ENCODE results near the gene LILRB1. TPM values are rescaled to one million over a fixed set of nuclear protein-coding genes. Genes with fewer than 3 reads are reported as not detected.

LILRB1 gene
- total and polyA plus RNA-seq, 2 of the 13 experiments (the other 11 are each of a cell fraction or from before 2014, with no cell fraction given): not detected

- intact Hi-C loops (cut with micrococcal nuclease; ENCODE audit: unreplicated experiment): no loop called here
- CTCF ChIA-PET (ENCODE audit: low intra/inter-chr PET ratio, low total read pairs): no interaction called here
- no TSS peak for BruUV-seq (replicated peaks)
- Histone ChIP-seq H2AFZ (ENCODE audit: low read length) (no peak overlapping the region), H3K27me3 (ENCODE audit: control insufficient read depth in 1 of 2, insufficient read depth in 2 of 2, low read length in 2 of 2) (peaks cover 0 to 1% of the 10 kb centered on the region in 2 experiments; a peak in 2 of 5 replicates), H3K4me1 (ENCODE audit: insufficient read depth, low read length) (no peaks in the 10 kb centered on the region), H3K9ac (ENCODE audit: insufficient read depth, low read depth, low read length) (no peak overlapping the region), H4K20me1 (ENCODE audit: insufficient read depth, low read length) (no peaks in the 10 kb centered on the region), H3K27ac (ENCODE audit: extremely low read length, insufficient read depth, low read length) (no peak overlapping the region), H3K79me2 (ENCODE audit: insufficient read depth, low read length) (no peaks in the 10 kb centered on the region), H3K4me3 (replicated peaks in 1 of 3; ENCODE audit: insufficient read depth in 1 of 3, low read depth in 2 of 3, low read length in 3 of 3) (no peak overlapping the region), H3K9me3 (ENCODE audit: low read length) (no peaks in the 10 kb centered on the region), H3K36me3 (replicated peaks in 1 of 2; ENCODE audit: control insufficient read depth in 1 of 2, insufficient read depth in 2 of 2, low read length in 2 of 2) (no peaks in the 10 kb centered on the region), H3K4me2 (ENCODE audit: low read depth, low read length) (no peak overlapping the region)
- ATAC-seq (no peak), DNase-seq (ENCODE audit: low spot score) (no peak), FAIRE-seq (no peak)
- 0% methylated on average over 4 of the region's 4 CpGs for WGBS (ENCODE audit: low lambda C conversion rate)
- no peak for TF ChIP-seq BRD4 (CRISPR knock-in tag; IDR thresholded peaks at IDR 0.05)
- no peak for TF ChIP-seq CAMTA2 (CRISPR knock-in tag; IDR thresholded peaks at IDR 0.05; ENCODE audit: borderline replicate concordance)
- POLR2A ChIA-PET: no interaction called here
- in situ Hi-C loops (cut with HindIII; ENCODE audit: extremely low pct_ligation_motif_present, low pct_unique_long_range_greater_than_20kb): no loop called here
These were observed 9.8 kb upstream of the LILRB1 start for GRCh38 chr19:54620464-54620863.

- H3K79me2 ChIP-seq (ENCODE audit: insufficient read depth, low read length): no peaks in the 10 kb centered on the region
- no peak overlapping the region for H3K4me3 ChIP-seq (replicated peaks in 1 of 3; ENCODE audit: insufficient read depth in 1 of 3, low read depth in 2 of 3, low read length in 3 of 3)
- no peak for FAIRE-seq
- H3K9me3 ChIP-seq (ENCODE audit: low read length): no peaks in the 10 kb centered on the region
- DNase-seq (ENCODE audit: low spot score): no peak
- POLR2A ChIA-PET: no interaction called here
- H3K27me3 ChIP-seq (ENCODE audit: control insufficient read depth in 1 of 2, insufficient read depth in 2 of 2, low read length in 2 of 2): peaks cover 3 to 4% of the 10 kb centered on the region in 2 experiments; a peak in 2 of 5 replicates
- no peaks in the 10 kb centered on the region for H3K4me1 ChIP-seq (ENCODE audit: insufficient read depth, low read length)
- CTCF ChIA-PET (ENCODE audit: low intra/inter-chr PET ratio, low total read pairs): no interaction called here
- H4K20me1 ChIP-seq (ENCODE audit: insufficient read depth, low read length): no peaks in the 10 kb centered on the region
- in situ Hi-C loops (cut with HindIII; ENCODE audit: extremely low pct_ligation_motif_present, low pct_unique_long_range_greater_than_20kb): no loop called here
- BruUV-seq (replicated peaks): no TSS peak
- ATAC-seq: no peak
- no peak overlapping the region for H3K4me2 ChIP-seq (ENCODE audit: low read depth, low read length)
- H3K36me3 ChIP-seq (replicated peaks in 1 of 2; ENCODE audit: control insufficient read depth in 1 of 2, insufficient read depth in 2 of 2, low read length in 2 of 2): no peaks in the 10 kb centered on the region
- 0% methylated on average over 4 of the region's 4 CpGs for WGBS (ENCODE audit: low lambda C conversion rate)
- no peak overlapping the region for H2AFZ ChIP-seq (ENCODE audit: low read length)
- no peak overlapping the region for H3K9ac ChIP-seq (ENCODE audit: insufficient read depth, low read depth, low read length)
- intact Hi-C loops (cut with micrococcal nuclease; ENCODE audit: unreplicated experiment): no loop called here
- H3K27ac ChIP-seq (ENCODE audit: extremely low read length, insufficient read depth, low read length): no peak overlapping the region
- TF ChIP-seq TGIF2 (CRISPR knock-in tag; IDR thresholded peaks at IDR 0.05) (no peak), ZNF280D (CRISPR knock-in tag; IDR thresholded peaks at IDR 0.05) (no peak), ZSCAN30 (CRISPR knock-in tag; IDR thresholded peaks at IDR 0.05) (no peak), ZNF317 (CRISPR knock-in tag; IDR thresholded peaks at IDR 0.05) (no peak), POLR2AphosphoS5 (IDR thresholded peaks at IDR 0.05; ENCODE audit: low read depth, low read length) (no peak), ZBTB4 (CRISPR knock-in tag; IDR thresholded peaks at IDR 0.05; ENCODE audit: borderline replicate concordance) (no peak), IRX3 (CRISPR knock-in tag; IDR thresholded peaks at IDR 0.05; ENCODE audit: borderline replicate concordance, low read depth) (no peak), THYN1 (CRISPR knock-in tag; IDR thresholded peaks at IDR 0.05; ENCODE audit: borderline replicate concordance, low read depth) (no peak), ZNF362 (CRISPR knock-in tag; IDR thresholded peaks at IDR 0.05; ENCODE audit: borderline replicate concordance) (no peak)
These were observed 7.9 kb upstream of the LILRB1 start for GRCh38 chr19:54622431-54622830.

Data from HepG2 (cell line).